CD4-positive, alpha-beta T cell treated with Interleukin-4 for 1 hour (primary cell): ENCODE data around the gene GNG13.

ENCODE experiments used
- DNase-seq, 2 donors: peaks; one replicate each; pipeline ENCODE4 v3.0.0-alpha.2; 2020 to 2022

GNG13 gene

DNA sequence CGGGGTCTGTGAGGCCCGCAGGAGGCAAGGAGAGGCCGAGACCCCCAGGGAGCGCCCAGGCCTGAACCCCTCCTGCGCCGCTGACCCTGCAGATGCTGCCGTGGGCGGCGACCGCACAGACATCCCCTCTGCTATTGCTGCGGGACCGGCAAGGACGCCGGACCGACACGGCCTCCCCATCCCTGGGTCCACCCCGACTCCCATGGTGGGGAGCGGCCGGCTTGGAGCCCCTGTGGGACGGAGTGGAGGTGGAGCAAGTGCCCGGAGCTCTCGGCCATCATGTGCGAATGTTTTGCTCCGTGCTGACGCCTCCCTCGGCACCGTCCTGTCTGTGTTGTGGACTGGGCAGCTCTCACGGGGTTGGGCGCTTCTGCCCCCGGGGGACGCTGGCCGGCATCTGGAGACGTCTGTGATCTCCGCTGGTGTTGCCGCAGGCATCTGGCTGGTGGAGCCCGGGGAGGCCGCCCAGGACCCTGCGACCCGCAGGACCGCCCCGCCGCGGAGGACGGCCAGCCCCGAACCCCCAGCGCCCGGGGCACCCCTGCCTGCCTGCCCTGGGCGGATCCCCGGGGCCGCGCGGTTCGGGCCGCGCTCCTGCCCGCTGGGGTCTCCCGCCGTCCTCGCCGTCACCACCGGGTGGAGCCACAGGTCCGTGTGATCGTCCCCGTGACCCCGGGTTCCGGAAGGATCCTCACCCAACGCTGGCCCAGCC lies 12.8 kb upstream of the GNG13 start:
- peak; percentile 20 to 33 for DNase-seq

DNA sequence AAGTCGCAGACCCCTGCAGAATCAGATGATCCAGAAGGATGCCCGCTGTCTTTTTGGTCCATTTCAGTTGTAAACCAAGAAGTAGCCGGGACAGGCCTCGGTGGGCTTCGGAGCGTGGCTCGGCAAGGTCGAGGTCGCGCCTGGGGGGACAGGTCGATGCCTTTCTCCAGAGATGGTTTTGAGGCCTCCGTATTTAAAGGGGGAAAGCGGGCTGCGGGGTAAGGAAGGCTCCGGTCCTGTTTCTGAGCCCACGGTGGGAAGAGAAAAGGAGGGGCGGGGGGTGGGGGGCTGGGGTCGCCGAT lies 7.5 kb upstream of the GNG13 start:
- DNase-seq, result no peak

DNA sequence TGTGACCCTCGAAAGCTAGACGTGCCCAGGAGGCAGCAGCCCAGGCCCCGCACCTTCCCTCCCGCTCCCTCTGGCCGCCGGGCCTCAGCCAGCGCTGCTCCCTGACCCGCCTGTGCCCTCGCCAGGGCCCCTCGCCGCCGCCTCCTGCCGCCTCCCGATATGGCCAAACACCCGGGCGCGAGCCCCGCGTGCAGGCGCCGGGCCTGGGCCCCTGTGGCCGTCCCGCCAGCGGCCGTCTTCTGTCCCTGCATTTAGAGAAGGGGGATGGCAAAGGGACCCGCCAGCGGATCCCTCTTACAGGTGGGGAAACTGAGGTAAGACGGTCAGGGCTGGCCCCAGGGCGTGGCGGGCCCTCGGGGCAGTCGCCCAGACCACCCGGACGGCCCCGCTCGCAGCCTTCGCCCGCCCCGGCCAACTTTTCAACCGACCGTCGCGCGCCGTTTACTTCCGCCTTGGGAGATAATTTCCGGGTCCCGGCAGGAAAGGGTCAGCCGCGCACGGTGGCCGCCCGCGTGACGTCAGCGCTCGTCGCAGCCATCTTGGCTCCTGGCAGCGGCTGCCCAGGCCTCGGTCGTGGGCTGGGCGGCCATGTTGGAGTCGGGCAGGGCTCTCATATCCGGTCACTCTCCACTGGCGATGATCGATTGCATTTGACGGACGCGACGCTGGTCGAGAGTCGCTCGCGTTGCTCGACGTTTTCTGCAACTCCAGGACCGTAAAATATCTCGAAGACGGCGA lies 7.0 kb upstream of the GNG13 start:
- DNase-seq, result peak; percentile 84 to 89

DNA sequence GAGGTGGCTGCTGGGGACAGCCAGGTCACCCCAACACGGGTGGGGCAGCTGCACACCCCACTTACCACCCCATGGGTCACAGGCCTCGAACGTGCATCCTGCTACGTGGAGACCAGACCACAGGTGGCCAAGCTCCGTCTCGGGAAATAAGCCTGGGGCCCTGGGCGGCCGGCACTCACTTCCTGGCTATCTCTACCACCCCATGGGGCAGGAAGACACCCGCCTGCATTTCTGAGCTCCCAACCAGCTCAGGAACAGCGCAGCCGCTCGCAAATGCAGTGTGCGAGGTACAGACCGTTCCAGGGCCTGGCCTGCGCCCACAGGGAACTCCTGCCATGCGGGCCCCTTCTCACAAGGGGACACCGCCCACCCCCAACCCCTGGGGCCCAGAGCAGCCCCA lies 4.9 kb upstream of the GNG13 start:
- no peak for DNase-seq

DNA sequence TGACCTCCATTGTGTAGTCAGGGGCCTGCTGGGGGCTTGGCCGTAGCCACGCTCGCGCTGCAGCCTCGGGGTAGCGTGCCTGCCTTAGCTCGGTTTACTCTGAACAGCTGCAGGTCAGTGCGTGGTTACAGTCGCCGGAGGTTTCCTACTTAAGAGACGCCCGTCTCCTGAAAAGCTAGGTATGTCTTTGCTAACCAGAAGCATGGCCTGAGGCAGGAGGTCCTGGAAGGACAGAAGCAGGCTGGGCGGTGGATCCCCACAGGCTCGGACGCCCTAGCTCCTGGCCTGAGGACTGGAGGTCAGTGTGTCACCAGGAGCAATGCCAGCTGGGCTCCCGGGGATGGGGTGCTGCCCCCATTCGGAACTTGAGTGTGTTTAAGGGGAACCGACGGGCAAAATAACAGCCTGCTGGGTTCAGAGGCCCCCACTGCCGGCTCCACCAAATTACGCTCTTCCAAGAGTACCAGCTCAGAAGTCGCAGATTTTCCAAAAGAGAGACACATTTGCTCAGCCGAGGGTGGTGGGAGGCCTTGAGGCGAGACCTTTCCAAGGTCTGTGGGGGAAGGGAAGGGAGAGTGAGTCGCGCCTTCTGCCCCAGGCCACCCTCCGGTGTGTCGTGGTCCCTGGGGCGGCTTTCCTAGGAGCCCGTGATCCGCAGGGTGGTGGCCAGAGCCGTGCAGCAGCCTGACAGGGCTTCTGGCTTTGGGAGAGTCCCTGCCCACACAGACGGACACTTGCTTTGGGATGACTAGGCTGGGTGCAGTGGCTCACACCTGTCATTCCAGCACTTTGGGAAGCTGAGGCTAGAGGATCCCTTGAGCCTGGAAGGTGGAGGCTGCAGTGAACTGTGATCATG lies 3.9 kb upstream of the GNG13 start:
- DNase-seq, result no peak

DNA sequence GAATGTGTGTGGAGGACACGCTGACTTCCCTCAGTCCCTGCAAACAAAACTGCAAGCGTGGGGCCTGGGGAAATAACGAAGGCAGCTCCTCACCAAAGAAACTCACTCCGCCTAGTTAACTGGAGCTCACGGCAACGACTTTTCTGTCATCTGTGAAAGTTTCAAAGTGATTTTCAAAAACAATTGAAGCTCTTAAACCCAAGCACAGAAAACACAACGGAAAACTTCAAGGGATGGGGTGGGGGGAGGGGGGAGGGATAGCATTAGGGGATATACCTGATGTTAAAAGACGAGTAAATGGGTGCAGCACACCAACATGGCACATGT lies 3.2 kb upstream of the GNG13 start:
- DNase-seq, result no peak

DNA sequence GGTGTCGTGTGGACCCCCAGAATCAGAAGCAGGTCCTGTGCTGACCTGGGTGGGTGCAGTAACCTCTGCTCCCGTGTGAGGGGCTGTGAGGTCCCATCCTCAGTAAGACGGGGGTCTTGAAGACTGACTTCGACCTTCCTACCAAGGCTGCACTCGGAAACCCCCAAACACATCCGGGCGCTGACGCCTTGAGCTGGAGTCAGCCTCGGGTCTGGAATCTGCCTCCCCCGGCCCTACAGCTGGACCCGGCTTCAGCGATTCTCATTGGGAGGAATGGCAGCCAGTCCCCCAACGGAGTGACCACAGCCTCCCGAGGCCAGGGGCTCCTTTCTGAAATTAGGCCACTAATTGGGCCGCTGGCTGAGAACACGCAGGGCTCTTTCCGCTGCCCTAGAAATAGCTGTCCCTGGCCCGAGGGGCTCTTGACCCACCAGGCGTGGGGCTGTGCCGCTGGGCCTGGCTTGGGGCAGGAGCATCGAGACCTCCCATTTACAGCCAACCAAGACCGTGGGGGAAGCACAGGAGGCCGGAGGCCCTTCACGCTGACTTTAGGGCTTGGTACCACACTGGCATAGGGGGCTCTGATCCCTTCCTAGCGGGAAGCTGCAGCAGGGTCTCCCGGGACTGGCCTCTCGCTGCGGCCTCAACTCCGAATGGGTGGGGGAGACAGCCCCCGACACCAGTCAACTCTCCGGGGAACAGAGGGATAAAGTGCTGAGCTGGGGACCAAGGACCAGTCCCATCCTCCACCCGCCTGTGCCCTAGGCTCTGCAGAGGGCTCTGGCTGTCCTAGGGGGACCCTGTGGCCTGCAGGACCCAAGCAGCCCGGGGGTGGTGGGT lies 2.6 kb upstream of the GNG13 start:
- no peak for DNase-seq

DNA sequence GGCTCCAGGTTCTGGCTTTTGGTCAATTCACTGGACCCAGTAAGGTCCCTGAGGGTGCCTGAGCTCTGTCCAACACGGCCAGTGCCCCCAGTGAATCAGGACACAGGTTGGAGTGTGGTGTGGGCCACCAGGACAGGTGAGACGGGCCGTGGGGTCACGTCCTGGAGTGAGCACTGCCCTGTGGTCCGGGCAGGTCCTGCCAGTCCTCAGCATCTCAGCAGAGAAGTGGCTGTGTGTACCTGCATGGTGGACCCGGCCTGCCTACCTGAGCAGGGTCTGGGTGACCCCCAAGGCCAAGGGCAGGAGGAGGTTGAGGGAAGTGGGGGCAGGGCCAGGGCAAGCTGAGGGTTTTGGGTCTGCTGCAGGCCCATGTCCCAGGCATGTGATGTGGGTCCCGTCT lies 1.9 kb upstream of the GNG13 start:
- no peak for DNase-seq

DNA sequence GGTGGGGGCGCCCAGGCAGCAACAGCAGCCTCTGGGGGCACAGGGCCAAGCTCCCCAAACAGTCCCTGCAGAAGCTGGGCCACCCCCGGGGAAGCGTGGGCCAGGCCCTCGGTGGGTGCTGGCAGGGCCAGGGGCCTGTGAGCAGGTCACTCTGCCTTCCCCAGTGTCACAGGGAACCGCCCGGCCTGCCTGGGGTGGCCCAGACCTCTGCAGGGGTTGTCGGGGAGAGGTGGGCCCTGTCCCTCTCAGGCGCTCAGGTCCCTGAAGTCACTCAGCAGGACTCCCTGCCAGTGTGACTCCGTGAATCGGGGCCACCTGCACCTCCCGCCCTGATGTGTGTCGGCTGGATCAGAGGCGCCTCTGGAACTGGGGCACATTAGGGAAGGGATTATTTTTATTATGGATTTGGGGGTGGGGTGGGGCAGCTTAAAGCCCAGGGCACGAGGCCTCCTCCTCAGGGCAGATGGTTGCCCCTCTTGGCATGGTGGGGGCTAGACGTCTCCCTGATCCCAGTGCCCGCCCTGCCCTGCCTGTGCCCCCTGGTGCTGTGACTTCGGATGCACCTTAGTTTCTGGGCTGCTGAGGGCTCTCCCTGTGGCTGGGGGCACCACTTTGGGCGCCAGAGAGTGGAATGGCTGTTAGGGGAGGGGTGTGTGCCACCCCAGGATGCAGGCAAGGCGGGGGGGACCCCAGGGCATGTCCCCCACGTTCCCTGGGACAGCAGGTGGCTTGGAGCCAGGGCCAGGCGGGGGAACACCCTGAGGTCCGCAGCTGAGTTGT lies 1.2 kb upstream of the GNG13 start:
- no peak for DNase-seq

DNA sequence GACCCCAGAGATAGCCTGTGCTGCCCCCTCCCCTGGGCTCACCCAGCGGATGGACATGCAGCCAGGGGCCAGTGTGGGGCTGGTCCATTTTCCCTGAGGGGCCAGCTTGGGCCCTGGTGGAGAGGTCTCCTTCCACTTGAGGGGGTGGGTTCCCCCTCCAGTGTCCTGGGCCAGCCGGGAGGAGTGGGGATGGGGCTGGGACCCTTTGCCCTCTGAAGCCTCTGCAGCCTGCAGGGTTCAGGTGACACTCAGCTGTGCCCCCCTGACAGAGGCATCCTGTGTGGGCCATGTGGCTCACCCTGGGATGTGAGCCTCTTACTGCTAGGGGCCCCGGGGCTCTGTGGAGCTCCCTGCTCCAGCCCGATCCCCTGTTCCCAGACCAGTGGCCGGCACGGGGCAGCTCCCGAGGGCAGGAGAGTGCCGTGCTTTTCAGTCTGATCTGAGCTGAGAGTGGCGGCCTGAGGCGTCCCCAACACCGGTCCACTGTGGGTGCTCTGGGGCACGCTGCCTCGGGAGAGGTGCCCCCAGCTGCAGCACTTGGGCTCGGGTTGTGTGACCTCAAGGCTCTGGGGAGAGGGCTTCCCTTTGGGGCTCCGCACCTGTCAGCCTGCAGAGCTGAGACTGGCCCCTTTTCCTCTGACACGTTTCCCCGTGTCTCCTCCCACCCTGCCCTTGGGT lies 439 bp upstream of the GNG13 start:
- DNase-seq, result no peak

DNA sequence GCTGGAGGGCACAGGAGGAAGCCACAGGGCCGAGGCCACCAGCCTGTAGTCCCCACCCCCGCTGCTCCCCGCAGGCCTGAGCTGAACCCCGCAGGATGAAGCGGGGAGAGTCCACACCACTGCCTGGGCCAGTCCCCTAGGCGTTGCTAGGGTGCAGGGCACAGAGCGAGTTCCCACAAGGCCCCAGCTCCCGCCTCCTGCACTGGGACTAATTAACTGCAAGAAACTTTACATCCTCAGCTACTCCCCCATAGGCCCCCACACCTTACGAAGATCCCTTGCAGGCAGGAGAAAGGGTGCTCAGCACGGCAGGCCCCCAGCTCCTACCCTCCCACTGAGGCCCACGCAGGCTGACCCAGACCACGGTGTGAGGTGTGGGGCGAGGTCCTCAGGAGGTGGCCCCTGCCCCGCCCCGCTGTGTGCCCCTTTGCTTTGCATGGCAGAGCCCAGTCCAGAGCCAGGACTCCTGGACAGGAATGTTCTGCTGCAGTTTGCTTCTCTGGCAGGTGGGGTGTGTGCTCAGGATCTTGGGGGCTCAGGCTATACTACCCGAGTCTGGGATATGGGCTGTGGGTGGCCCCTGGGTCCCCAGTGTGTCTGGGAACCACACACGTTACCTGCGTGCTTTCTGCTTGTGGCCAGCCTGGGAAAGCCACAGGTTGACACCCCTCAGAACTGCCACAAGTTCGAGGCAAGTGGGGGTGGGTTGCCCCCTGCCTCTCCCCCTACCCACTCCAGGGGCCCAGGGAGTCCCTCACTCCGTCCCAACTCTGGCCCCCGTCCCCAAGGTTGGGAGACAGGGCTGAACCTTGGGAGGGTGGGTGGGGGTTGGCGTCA lies 1.2 kb downstream of the GNG13 start:
- no peak for DNase-seq

DNA sequence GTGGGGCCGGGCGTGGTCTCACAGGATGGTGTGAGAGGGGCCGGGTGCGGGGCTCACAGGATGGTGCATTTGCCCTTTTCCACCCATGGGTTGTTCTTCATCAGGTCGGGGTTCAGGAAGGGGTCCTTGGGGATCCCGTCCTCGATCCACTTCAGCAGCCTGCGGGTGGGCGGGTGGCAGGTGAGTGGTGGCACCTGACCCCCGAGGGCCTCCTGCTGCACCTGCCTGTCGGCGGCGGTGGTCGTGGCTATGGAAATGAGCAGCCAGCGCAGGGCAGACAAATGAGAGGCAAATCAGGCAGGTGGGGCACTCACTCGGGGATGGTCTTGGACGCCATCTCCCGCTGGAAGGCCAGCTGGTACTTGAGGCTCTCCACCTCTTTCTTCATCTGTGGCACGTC lies 1.9 kb downstream of the GNG13 start:
- no peak for DNase-seq

DNA sequence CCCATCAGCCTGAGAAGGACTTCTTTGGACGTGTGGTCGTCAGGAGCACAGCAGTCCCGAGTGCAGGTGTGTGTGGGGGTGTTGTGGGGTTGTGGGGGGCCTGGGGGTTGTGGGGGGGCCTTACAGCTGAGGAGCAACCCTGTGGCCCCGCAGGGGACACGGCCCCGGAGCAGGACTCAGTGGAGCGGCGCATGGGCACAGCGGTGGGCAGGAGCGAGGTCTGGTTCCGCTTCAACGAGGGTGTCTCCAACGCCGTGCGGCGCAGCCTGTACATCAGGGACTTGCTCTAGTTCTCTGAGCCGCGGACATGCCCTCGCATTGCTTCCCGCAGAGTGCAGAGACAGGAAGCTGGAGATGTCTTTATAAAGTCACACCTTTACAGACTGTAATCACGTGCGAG lies 2.8 kb downstream of the GNG13 start:
- DNase-seq, result no peak

DNA sequence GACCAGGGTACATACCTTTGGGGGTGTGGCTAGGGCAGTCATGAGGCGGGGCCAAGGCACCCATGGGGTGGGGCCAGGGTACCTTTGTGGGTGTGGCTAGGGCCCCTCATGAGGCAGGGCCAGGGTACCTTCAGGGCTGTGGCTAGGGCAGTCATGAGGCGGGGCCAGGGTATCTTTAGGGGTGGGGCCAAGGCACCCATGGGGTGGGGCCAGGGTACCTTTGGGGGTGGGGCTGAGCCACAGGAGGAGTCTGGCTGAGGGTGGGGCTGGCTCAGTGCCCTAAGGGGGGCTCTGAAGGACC lies 3.5 kb downstream of the GNG13 start:
- no peak for DNase-seq

DNA sequence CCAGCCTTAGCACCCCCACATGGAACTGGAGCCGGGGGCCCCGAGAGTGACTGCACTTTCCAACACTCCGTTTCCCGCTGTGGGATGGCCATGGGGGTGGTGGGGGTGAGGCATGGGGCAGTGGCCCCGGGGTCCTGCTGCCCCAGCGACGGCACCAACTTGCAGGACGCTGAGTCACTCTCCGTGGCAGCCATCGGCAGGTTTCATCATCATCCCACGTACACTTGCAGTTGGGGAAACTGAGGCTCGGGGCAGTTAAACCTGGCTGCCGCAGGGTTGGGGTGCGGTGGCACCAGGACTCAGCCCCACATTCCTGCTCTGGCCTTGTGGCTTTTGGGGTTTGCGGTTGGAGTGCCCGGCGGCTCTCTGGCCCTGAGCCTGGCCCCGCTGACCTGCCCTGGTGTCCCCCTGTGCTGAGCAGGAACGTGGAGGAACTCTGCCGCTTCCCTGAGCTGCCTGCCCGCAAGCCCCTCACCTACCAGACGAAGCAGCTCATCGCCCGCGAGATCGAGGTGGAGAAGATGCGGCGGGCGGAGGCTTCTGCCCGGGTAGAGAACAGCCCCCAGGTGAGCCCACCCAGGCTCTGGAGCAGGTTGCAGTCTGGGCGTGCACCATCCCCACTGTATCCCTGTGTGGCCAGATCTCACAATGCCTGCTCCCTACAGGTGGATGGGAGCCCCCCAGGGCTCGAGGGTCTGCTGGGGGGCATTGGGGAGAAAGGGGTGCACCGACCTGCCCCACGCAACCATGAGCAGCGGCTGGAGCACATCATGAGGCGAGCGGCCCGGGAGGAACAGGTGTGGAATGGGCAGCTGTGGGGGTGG lies 4.0 kb downstream of the GNG13 start:
- DNase-seq, result no peak

DNA sequence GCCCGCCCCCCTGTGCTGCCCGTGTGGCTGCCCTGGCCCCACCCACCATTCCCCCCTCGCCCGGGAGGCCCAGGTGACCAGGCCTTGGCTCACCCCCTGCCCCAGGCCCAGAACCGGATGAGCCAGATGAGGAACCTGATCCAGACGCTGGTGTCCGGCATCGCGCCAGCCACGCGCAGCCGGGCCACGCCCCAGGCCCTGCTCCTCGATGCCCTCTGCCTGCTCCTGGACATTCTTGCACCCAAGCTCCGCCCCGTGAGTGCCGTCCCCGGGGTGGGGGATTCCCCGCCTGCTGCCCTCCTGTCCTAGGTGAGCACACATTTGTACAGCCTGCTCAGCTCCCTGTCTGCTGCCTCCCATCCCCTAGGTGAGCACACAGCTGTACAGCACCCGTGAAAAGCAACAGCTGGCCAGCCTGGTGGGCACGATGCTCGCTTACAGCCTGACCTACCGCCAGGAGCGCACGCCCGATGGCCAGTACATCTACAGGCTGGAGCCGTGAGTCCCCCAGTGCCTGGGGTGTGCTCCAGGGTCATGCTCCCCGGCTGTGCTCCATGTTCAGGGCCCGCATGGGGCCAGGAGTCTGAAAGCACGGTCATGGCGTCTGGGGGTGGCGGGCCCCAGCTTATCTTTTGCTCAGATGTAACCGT lies 4.8 kb downstream of the GNG13 start:
- DNase-seq, result no peak

DNA sequence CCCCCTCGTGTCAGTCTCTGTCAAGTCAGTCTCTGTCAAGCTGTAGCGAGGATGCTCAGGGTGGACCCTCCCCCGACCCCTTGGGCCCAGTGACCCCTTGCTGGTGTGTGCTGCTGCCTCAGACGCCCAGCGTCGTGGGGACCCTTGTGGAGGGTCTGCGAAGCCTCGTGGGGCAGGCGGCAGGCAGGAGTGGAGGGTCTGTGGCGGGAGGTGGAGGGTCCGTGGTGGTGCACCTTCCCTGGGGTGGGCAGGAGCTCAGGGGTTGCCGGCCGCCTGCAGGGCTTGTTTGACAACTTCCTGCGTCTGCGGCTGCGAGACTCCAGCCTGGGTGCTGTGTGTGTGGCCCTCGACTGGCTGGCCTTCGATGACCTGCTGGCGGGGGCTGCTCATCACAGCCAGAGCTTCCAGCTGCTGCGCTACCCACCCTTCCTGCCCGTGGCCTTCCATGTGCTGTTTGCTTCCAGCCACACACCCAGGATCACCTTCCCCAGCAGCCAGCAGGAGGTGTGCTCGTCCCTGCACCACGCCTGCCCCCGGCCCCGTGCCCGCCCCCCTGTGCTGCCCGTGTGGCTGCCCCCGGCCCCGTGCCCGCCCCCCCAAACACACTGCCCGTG lies 5.6 kb downstream of the GNG13 start:
- DNase-seq, result no peak

DNA sequence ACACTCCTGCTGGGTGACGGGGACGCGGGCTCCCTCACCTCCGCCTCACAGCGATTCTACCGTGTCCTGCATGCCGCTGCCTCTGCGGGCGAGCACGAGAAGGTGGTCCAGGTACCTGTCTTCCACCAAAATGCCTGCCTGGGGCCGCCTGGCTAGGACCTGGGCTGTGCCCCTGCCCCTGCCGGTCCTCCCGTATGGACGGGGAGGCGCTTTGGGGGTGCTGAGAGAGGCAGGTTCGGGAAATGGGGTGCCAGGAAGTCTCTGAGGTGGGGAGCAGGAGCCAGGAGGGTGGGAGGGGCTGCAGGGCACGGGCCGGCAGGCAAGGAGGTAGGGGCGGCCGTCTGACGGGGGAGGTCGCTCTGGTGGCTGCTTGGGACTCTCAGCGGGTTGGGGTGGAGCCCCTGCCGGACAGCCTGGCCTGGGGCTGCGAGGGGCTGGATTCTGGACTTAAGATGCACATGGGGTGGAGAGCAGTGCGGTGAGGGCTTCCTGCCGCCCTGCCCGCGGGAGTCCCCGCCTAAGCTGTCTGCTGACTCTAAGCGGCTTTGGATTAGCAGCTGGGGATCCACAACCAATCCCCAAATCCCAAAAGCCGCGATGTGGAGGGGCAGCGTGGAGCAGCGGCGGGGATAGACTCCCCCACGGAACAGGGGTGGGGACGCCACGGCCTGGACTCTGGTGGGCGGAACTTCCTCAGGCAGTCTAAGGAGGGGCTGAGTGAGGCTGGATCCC lies 6.3 kb downstream of the GNG13 start:
- DNase-seq, result no peak
